NCI-H2196 (cell line): ENCODE results near the gene CLMP.
"Not testable (repeated sequence)": the region's sequence is repeated elsewhere in the genome, so short reads cannot be mapped to it uniquely, and the experiment has no call there.

Experiments used
- DNase-seq: peaks from one replicate; lab custom pipeline; 2025; ENCODE audit not compliant: unreplicated experiment; lab: John Stamatoyannopoulos, UW

Gene CLMP

DNA sequence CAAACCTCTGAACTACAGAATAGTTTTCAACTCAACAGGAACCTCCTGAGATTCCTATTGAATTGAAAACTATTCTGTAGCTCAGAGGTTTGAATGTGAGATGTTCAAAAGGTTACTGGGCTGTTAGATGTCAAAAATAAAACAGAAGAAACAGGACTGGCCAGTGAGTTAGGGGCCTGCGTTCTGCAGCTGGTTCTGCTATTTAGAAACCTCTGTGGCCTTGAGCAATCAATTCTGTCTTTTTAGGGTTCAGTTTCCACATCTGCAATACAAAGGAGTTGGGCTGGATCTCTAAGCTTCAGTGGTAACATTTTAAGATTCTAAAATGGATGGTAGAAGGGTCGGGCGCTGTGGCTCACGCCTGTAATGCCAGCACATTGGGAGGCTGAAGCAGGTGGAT, 55.8 kb downstream of the CLMP start:
- no peak for DNase-seq

DNA sequence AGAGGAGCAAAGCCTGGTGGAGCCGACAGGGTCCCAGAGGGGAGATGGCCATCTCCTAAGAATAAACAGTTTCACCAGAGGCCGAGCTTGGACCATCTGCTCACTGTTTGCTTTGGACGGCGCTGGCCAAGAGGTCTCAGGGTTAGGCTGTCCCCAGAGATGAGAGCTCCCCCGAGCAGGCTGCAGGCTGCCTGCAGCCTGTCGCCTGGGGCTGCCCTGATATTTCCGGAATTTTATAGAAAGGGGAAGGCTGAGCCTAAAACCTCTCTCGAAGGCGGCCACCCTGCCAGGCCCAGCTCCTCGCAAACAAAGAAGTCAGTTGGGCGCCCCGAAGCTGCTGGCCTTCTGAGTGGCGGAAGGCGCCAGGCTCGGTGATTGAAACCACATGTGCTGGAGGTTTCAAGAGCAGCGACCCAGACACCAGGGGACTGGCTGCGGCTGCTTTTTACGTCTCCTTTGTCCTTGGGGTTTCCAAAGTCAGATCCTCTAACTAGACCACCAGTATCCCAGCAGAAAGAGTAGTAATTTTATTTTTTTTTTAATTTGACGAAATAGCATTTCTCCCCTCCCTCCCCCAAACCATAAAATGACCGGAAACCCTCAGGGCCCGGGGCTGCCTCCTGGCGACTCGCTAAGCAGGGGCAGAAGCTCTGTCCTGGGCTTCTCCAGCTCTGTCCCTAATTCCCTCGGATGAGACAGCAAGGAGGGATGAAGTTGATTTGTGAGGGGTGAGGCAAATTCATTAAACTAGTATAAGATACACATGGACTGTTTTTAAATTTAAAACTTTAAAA, 57.4 kb downstream of the CLMP start:
- DNase-seq = no peak

GRCh38 chr11:123135863-123136446, 59.1 kb downstream of the CLMP start:
- no peak for DNase-seq

DNA sequence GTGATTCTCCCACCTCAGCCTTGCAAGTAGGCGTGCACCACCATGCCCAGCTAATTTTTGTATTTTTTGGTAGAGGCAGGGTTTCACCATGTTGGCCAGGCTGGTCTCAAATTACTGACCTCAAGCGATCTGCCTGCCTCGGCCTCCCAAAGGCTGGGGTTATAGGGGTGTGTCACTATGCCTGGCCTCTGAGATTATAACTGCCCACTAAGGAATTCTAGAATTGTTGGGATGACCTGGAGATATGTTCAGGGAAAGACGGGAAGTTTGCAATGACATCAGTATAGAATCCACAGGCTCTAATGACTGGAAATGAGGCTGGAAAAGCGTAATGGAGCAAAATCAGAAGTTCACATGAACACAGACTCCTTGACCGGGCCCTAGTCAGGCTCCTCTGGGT, 62.2 kb downstream of the CLMP start:
- DNase-seq = no peak

DNA sequence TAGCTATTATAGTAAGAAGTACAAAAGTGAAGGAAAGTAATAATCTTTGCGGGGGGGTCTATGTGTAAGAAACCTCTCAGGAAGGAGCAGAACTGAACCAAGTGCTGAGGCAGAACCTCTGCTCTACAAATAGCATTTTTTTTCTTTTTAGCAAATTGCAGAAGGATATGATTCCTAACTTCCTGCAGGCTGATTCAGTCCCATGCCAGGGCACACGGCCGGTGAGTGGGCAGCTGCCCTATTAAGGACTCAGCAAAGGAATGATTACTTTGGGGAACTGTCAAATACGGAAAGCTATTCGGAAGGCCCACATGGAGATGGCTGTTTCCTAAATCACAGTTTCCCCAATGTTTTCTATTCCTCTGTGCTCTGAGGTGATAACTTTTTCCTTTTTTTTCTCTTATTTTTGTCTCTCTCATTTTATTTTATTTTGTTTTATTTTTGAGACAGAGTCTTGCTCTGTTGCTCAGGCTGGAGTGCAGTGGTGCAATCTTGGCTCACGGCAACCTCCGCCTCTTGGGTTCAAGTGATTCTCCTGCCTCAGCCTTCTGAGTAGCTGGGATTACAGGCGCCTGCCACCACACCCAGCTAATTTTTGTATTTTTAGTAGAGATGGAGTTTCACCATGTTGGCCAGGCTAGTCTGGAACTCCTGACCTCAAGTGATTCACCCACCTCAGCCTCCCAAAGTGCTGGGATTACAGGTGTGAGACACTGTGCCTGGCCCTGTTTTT, 62.8 kb downstream of the CLMP start:
- DNase-seq = not testable (repeated sequence)

- DNase-seq = no peak
These were observed 65.1 kb downstream of the CLMP start for GRCh38 chr11:123129920-123130319.

GRCh38 chr11:123125169-123125568, 69.9 kb downstream of the CLMP start:
- DNase-seq = no peak

GRCh38 chr11:123122852-123123251, 72.2 kb downstream of the CLMP start:
- no peak for DNase-seq

DNA sequence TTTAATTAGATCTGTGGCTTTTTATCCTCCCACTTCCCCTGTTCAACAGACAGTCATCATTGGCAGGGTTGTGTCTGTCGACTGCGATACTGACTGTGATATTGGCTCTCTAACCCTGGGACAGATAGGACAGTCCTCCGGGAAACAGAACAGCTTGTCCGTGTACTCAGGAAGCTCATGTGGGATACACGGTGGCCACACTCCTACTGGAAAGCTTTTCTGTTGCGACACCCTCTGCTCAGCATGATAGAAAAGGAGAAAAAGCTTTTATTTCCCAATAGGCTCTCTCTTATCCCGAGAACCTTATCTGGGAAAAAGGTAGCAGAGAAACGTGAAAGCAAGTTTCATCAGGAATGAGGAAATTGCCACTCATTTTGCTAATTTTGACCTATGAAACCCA, 72.7 kb downstream of the CLMP start:
- DNase-seq = no peak

GRCh38 chr11:123116486-123116885, 78.6 kb downstream of the CLMP start:
- DNase-seq = no peak

GRCh38 chr11:123111465-123111864, 83.6 kb downstream of the CLMP start:
- DNase-seq = peak; percentile 69

GRCh38 chr11:123110397-123110796, 84.7 kb downstream of the CLMP start:
- no peak for DNase-seq

GRCh38 chr11:123107945-123108495, 87.0 kb downstream of the CLMP start:
- no peak for DNase-seq

DNA sequence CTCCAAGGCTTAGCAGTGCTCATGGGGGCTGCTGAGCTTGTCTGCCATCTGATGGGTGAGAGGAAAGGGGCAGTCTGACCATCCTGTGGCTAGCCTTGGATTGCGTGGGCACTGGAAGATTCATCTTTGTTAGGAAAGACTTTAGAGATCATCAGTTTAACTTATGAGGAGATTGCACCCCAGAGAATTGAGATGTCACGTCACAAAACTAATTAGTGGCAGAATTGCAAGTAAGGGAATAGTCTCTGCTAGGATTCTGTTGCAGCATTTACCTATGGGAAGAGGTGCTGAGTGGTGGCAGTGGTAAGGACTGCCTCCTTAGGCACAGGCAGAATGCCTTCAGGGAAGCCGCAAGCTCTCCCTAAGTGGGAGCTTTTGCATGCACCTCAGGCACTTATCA, 90.4 kb downstream of the CLMP start:
- DNase-seq = no peak

- peak; percentile 70 for DNase-seq
These were observed 91.6 kb downstream of the CLMP start for GRCh38 chr11:123103326-123103980.

- peak; percentile 17 for DNase-seq
These were observed 94.5 kb downstream of the CLMP start for GRCh38 chr11:123100379-123101085.

GRCh38 chr11:123098990-123099389, 96.1 kb downstream of the CLMP start:
- no peak for DNase-seq

GRCh38 chr11:123093739-123094138, 101.3 kb downstream of the CLMP start:
- DNase-seq = no peak

- no peak for DNase-seq
These were observed 103.5 kb downstream of the CLMP start for GRCh38 chr11:123091506-123091905.

DNA sequence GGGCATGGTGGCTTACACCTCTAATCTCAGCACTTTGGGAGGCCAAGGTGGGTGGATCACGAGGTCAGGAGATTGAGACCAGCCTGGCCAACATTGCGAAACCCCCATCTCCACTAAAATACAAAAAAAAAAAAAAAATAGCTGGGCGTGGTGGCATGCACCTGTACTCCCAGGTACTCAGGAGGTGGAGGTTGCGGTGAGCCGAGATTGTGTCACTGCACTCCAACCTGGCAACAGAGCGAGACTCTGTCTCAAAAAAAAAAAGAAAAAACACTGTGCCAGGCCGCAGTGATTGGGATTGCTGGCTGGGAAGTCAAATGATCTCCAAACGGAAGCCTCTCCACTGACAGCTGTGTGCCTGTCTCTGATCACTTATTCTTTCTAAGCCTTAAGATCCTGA, 104.9 kb downstream of the CLMP start:
- DNase-seq = not testable (repeated sequence)

GRCh38 chr11:123088896-123089295, 106.2 kb downstream of the CLMP start:
- not testable (repeated sequence) for DNase-seq
